Hepatocyte (in vitro differentiated cells): Measurements from ENCODE around the gene LRP1B. TPM values are rescaled to one million over a fixed set of nuclear protein-coding genes. Genes with fewer than 3 reads are reported as not detected.

ENCODE experiments used
- DNase-seq: peaks from one replicate; pipeline ENCODE4 v3.0.0-alpha.2; 2016; ENCODE audit warnings: low spot score
- H2AFZ ChIP-seq: fragments of 200-600 bp; sonication (generic); 2 replicates; pipeline ENCODE4 v1.6.0; 2016; ENCODE audit warnings: antibody characterized with exemption, mild to moderate bottlenecking
- H3K27ac ChIP-seq: fragments of 200-600 bp; sonication (generic); 2 replicates; pipeline ENCODE4 v1.5.1; 2016; ENCODE audit warnings: mild to moderate bottlenecking
- H3K27me3 ChIP-seq: fragments of 200-600 bp; sonication (generic); 2 replicates; pipeline ENCODE4 v1.6.1; 2016
- H3K36me3 ChIP-seq: fragments of 200-600 bp; sonication (generic); replicated peaks from 2 replicates; pipeline ENCODE4 v1.5.1; 2016; ENCODE audit warnings: low read depth; ENCODE audit not compliant: insufficient read depth
- H3K4me1 ChIP-seq: fragments of 200-600 bp; sonication (generic); 2 replicates; pipeline ENCODE4 v1.5.1; 2016; ENCODE audit warnings: mild to moderate bottlenecking, moderate library complexity; ENCODE audit not compliant: insufficient read depth
- H3K4me2 ChIP-seq: fragments of 200-600 bp; sonication (generic); 2 replicates; pipeline ENCODE4 v1.6.0; 2016
- H3K4me3 ChIP-seq: fragments of 200-600 bp; sonication (generic); 2 replicates; pipeline ENCODE4 v1.5.1; 2016; ENCODE audit warnings: mild to moderate bottlenecking
- H3K79me2 ChIP-seq: fragments of 200-600 bp; sonication (generic); 2 replicates; pipeline ENCODE4 v1.6.0; 2017; ENCODE audit warnings: mild to moderate bottlenecking
- H3K9me2 ChIP-seq: fragments of 200-600 bp; sonication (generic); replicated peaks from 2 replicates; pipeline ENCODE4 v1.6.0; 2017; ENCODE audit warnings: mild to moderate bottlenecking; ENCODE audit not compliant: insufficient read depth
- H3K9me3 ChIP-seq: fragments of 200-600 bp; sonication (generic); 2 replicates; pipeline ENCODE4 v1.5.1; 2016; ENCODE audit warnings: low read depth, mild to moderate bottlenecking
- H4K20me1 ChIP-seq: fragments of 200-600 bp; sonication (generic); 2 replicates; pipeline ENCODE4 v1.6.0; 2016; ENCODE audit warnings: mild to moderate bottlenecking; ENCODE audit not compliant: insufficient read depth, poor library complexity, severe bottlenecking
- CTCF ChIP-seq: fragments of 200-600 bp; sonication (generic); IDR thresholded peaks from 2 replicates; pipeline ENCODE4 v1.5.1; 2016; ENCODE audit warnings: antibody characterized with exemption, mild to moderate bottlenecking; ENCODE audit not compliant: poor library complexity
- EZH2 ChIP-seq: fragments of 200-600 bp; sonication (generic); IDR thresholded peaks from 2 replicates; pipeline ENCODE4 v1.6.1; 2016; ENCODE audit warnings: antibody characterized with exemption, mild to moderate bottlenecking, borderline replicate concordance
- EZH2phosphoT487 ChIP-seq: fragments of 200-600 bp; sonication (generic); IDR thresholded peaks from one replicate; pipeline ENCODE4 v1.6.1; 2018; ENCODE audit warnings: antibody characterized with exemption, mild to moderate bottlenecking, low read depth, moderate library complexity; ENCODE audit not compliant: unreplicated experiment, severe bottlenecking
- WGBS: methylation state at CpG from one replicate; pipeline ENCODE4 v1.1.6; 2016; ENCODE audit warnings: low lambda C conversion rate; ENCODE audit errors: missing lambda C conversion rate; 5-methylcytosine and 5-hydroxymethylcytosine counted together
- polyA plus RNA-seq: library from polyadenylated mRNA; unstranded; fragments of >200 nt; fragmentation: Nextera tagmentation; extraction: Ambion mirVana; gene quantifications from 2 replicates; pipeline ENCODE4 v1.2.1, GENCODE V29; 2016
- total RNA-seq: library from RNA; depleted of rRNA; stranded (reverse); fragments of >200 nt; gene quantifications from 2 replicates; pipeline ENCODE4 v1.2.3, GENCODE V29; 2014

Gene LRP1B
- total and polyA plus RNA-seq, 2 experiments from 2014 or later = 0.65 to 2.0 TPM

- Histone ChIP-seq H3K36me3 (no peaks in the 10 kb centered on the region), H3K4me2 (no peak overlapping the region), H3K4me1 (no peaks in the 10 kb centered on the region), H3K27me3 (no peaks in the 10 kb centered on the region), H3K4me3 (no peak overlapping the region), H3K27ac (no peak overlapping the region), H4K20me1 (no peaks in the 10 kb centered on the region), H3K9me2 (no peaks in the 10 kb centered on the region), H3K9me3 (no peaks in the 10 kb centered on the region), H3K79me2 (no peaks in the 10 kb centered on the region), H2AFZ (no peak overlapping the region)
- no peak for TF ChIP-seq CTCF
- no peak for TF ChIP-seq EZH2phosphoT487
- no peak for TF ChIP-seq EZH2
- 93% methylated on average over 2 of the region's 2 CpGs for WGBS
- DNase-seq = no peak
Observed at GRCh38 chr2:140577453-140577852, 1553.4 kb downstream of the LRP1B start.

- TF ChIP-seq EZH2 = no peak
- TF ChIP-seq CTCF = no peak
- TF ChIP-seq EZH2phosphoT487 = no peak
- H3K4me1 ChIP-seq = no peaks in the 10 kb centered on the region
- no peaks in the 10 kb centered on the region for H3K27me3 ChIP-seq
- H3K9me3 ChIP-seq = no peaks in the 10 kb centered on the region
- 91% methylated on average over 2 of the region's 2 CpGs for WGBS
- H3K27ac ChIP-seq = no peak overlapping the region
- H3K9me2 ChIP-seq = no peaks in the 10 kb centered on the region
- H3K36me3 ChIP-seq = no peaks in the 10 kb centered on the region
- H4K20me1 ChIP-seq = no peaks in the 10 kb centered on the region
- no peak overlapping the region for H3K4me3 ChIP-seq
- H3K79me2 ChIP-seq = no peaks in the 10 kb centered on the region
- H2AFZ ChIP-seq = no peak overlapping the region
- DNase-seq = no peak
- no peak overlapping the region for H3K4me2 ChIP-seq
Observed at GRCh38 chr2:140567734-140568133, 1563.1 kb downstream of the LRP1B start.

GRCh38 chr2:140565756-140566155 lies 1565.1 kb downstream of the LRP1B start:
- H3K36me3 ChIP-seq = no peaks in the 10 kb centered on the region
- H3K4me3 ChIP-seq = no peak overlapping the region
- WGBS = 69% methylated on average over 3 of the region's 3 CpGs
- no peaks in the 10 kb centered on the region for H3K9me2 ChIP-seq
- H2AFZ ChIP-seq = no peak overlapping the region
- DNase-seq = no peak
- H3K9me3 ChIP-seq = no peaks in the 10 kb centered on the region
- H3K4me1 ChIP-seq = no peaks in the 10 kb centered on the region
- no peaks in the 10 kb centered on the region for H3K79me2 ChIP-seq
- no peaks in the 10 kb centered on the region for H4K20me1 ChIP-seq
- no peak overlapping the region for H3K27ac ChIP-seq
- no peaks in the 10 kb centered on the region for H3K27me3 ChIP-seq
- no peak for TF ChIP-seq EZH2
- no peak overlapping the region for H3K4me2 ChIP-seq

- no peaks in the 10 kb centered on the region for H3K27me3 ChIP-seq
- 86% methylated on average over 2 of the region's 2 CpGs for WGBS
- H3K36me3 ChIP-seq = no peaks in the 10 kb centered on the region
Observed at GRCh38 chr2:140555701-140556100, 1575.1 kb downstream of the LRP1B start.

More at GRCh38 chr2:140555701-140556100, 1575.1 kb downstream of the LRP1B start:
- peaks cover 5% of the 10 kb centered on the region for H3K4me1 ChIP-seq
- H3K27ac ChIP-seq = no peak overlapping the region
- no peak for DNase-seq
- TF ChIP-seq CTCF (no peak), EZH2 (no peak), EZH2phosphoT487 (no peak)
- H3K4me2 ChIP-seq = no peak overlapping the region
- no peaks in the 10 kb centered on the region for H3K9me3 ChIP-seq
- no peaks in the 10 kb centered on the region for H3K9me2 ChIP-seq
- H2AFZ ChIP-seq = no peak overlapping the region
- no peaks in the 10 kb centered on the region for H3K79me2 ChIP-seq
- no peak overlapping the region for H3K4me3 ChIP-seq
- H4K20me1 ChIP-seq = no peaks in the 10 kb centered on the region
